HG03280 (cell line): ENCODE measurements around the gene MB21D2.

Experiments used
- ATAC-seq: cut with Tn5 transposase; IDR thresholded peaks from one replicate; pipeline ENCODE4 v1.9.1; 2021; ENCODE audit warnings: mild to moderate bottlenecking, moderate library complexity; ENCODE audit not compliant: unreplicated experiment

The MB21D2 gene

DNA sequence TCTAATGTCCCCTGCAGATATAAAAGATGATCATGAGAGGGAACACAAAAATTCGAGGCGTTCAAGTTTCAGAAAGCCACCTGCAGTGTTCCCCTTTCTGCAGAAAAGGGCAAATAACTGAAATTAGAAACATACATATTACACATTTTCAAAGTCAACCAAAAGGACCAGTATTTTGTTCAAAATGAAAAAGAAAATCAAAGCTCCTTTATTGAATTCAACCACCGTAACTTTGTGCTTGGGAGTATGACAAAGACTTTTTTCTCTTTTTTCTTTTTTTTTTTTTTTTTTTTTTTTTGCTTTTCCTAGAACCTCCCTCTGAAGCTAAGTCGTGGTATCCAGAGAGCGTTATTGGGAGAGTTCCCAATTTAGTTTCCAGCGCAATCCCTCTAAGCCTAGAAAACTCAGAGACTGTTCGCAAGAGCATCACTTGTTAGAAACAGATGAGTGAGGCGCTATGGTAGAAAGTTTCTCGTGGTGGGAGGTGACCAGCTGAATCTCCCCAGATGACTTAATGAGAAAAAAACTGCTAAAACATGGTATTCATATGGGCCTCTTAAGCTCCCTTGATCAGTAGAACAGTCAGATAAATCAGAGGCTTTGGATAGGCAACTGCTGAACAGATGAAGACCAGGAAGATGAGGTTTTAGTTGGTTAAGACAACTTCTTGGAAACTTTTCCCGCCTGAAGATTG is 77.4 kb downstream of the MB21D2 start:
- no peak for ATAC-seq

DNA sequence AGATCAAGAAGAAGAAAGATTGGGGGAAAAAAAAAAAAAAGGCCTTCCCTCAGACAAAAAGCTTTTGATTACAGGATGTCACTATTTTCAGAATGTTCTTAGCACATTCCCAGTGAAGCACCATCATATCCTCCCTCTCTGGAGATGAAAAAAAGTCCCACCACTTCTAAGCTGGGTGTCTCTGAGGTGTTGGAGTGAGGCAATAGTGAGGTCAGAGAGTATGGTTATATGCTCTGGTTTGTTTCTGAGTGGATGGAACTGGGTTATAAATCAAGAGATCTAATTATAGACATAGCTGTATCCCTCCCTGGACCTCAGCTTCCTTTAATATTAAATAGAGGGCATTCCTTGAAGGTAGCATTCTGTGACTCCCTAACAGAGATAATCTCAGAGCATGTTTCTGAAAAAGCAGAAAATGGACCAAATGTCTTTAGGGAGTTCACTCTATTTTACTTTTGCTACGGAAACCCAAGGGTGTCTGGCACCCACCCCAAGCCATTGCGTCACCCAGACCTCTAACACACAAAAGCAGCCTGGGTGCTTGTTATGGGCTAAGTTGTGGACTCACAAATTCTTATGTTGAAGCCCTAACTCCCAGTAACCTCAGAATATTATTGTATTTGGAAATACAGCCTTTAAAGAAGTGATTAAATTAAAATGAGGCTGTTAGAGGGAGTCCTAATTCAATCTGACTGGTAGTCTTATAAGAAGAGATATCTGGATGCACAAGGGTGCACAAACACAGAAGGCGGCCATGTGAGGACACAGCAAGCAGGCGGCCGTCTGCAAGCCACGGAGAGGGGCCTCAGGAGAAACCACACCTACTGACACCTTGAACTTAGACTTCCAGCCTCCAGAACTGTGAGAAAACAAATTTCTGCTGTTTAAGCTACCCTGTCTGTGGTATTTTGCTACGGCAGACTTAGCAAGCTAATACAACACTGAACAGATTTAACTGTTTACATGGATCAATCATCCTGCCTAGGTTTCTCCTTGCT is 81.5 kb downstream of the MB21D2 start:
- no peak for ATAC-seq

DNA sequence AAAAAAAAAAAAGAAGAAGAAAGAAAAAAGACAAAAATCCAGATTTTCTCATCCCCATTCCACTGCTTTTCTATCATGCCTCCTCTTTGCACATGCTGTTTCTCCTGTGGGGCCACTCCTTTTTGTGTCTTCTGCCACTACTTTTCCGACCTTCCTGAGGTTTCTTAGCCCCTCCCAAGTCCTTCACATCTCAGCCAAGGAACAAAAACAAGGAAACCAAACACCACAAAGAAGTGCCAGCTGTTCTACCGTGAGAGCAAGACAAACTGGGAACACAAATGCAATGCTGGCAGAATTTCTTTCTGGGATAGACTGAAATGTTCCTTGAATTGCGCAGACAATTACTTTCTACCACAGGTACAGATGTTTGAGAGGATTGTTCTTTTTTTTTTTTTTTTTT is 83.2 kb downstream of the MB21D2 start:
- no peak for ATAC-seq

DNA sequence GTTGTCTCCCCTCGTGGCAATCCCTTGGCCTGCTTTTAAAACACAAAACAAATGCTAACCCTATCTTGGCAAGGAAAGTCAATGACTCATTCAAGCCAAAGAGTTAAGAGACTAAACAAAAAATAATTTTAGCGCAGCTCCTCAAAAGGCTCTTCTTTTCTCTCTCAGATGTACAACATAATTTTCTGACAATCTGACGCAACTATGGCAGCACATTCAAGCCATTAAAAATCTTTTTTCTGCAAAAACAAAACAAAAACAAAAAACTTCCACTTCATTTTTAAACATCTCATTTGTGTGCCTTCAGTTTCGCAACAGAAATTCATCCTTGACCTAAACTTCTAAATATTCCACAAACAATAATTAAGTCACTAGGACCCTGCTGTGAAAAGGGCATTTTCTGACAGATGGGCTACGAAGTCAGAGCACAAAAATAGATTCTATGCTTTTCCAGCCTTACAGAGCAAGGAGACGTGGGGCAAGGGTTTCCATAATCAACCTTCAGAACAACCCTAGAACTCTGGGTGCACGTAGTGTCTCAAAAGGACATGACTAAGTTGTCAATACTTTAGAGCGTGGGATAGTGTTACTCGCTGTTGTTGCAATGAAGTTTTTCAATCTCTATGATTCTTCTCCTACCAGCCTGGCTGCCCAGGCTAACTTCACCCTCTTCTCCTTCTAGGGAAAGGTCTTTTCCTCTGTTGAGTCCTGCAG is 84.3 kb downstream of the MB21D2 start:
- no peak for ATAC-seq

DNA sequence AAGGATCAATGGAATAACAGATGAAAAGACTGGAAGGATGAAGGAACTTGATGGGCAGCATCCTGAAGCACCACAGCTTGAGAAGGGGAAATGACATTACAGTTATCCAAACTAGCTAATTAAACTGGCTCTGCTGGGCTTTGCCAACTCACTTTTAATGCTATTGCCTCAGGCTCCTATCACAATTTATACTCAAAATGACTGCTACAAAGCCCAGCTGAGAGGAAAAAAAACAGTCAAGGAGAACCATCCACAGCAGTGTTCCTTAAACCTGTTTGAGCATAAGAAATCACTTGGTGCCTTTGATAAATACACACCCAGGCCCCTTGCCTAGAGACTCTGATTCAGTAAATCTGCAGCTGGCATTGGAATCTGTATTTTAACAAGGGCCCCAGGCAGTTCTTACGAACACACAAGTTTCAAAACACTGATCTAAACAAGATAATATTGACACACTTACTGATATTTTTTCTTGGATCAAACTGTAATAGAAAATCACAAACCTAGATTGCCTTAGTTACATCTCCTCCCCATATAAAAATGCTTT is 85.8 kb downstream of the MB21D2 start:
- ATAC-seq, result no peak

DNA sequence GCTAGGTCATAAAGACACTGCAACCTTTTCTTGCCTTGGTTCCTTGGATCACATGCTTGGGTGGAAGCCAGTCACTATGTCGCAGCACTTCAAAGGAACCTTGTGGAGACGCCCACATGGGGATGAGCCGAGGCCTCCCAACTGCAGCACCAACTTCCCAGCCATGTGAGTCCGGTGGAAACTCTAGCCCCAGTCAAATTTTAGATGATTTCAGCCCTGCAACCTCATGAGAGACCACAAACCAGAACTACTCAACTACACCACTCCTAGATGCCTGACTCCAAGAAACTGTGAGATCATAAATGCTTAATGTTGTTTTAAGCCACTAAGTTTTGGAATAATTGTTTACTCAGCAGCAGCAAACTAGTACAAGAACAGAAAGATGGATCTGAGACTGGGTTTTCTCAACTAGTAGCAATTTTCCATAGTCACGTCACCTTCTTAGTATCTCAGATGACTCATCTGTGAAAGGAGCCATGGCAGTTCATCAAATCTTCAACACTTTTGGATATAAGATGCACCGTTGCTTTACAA is 86.5 kb downstream of the MB21D2 start:
- ATAC-seq, result peak; percentile 57

DNA sequence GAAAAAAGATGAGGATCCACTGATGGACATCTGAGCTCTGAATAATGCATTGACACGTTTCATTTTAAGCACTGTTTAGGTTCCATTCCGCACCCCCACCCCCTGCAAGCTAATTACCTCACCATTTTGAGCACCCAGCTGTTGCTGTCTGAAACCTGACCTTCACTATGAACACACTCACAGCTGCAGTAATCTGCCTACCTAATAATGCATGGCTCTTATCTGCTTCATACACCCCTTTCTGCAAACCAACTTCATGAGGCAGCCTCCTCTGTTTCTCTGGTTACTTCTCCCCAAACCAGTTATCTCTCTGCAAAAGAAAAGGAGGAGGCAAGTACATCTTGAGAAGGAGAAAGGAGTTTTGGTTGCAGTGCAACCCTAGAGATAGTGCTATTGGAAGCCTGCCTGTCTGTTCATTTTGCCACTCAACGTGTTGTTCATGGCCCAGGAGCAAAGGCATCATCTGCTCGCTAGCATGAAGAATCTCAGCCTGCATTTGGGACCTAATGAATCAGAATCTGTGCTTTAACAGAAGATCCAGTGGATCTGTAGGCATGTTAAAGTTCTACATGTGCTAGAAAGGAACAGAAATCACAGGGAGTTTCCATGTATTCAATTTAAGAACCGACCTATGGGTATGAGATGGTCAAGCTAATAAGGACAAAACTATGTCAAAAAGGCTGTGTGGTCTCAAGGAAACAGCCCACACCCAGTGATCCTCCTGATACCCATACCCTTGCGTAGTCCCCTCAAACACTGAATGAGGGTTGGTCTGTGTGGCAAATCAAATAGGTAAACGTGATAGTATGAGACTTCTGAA is 87.2 kb downstream of the MB21D2 start:
- ATAC-seq, result peak; percentile 65

DNA sequence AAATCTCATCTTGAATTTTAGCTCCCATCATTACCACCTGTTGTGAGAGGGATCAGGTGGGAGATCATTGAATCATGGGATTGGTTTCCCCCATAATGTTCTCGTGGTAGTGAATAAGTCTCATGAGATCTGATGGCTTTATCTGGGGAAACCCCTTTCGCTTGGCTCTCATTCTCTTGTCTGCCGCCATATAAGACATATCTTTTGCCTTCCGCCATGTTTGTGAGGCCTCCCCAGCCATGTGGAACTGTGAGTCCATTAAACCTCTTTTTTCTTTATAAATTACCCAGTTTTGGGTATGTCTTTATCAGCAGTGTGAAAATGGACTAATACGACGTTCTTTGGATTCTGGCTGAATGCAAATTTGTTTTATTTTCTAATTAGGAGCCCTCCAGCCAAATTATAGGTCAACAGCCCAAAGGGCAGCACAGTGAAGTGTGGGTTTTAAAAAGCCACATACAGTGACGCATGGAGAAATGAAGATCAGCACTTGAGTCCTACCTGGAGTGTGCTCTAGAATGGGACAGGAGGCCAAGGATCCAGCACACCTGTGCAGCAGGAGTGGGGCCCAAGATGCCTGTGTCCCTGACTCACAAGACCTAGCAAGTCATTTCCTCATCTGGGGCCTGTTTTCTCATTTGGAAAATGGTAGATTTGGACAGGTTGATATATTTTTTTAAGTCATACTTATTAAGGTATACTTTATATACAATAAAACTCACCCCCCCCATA is 89.6 kb downstream of the MB21D2 start:
- ATAC-seq, result no peak

DNA sequence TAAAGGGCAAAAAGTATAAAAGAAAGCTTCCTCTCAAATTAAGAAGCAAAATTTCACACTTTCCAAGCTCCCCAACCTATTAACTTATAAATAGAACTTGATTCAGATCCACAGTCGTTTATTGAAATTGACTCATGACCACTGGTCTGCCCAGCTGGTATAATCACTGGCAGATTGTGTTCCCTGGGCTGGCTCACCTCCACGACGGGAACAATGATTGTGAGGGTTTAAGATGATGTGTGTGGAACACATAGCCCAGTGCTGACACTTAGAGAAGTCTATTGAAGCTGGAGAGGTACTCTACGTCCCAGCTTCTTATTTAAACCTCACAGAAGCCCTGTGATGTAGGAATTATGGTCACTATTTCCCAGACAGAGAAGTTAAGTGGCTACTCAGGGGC is 90.4 kb downstream of the MB21D2 start:
- ATAC-seq, result no peak

DNA sequence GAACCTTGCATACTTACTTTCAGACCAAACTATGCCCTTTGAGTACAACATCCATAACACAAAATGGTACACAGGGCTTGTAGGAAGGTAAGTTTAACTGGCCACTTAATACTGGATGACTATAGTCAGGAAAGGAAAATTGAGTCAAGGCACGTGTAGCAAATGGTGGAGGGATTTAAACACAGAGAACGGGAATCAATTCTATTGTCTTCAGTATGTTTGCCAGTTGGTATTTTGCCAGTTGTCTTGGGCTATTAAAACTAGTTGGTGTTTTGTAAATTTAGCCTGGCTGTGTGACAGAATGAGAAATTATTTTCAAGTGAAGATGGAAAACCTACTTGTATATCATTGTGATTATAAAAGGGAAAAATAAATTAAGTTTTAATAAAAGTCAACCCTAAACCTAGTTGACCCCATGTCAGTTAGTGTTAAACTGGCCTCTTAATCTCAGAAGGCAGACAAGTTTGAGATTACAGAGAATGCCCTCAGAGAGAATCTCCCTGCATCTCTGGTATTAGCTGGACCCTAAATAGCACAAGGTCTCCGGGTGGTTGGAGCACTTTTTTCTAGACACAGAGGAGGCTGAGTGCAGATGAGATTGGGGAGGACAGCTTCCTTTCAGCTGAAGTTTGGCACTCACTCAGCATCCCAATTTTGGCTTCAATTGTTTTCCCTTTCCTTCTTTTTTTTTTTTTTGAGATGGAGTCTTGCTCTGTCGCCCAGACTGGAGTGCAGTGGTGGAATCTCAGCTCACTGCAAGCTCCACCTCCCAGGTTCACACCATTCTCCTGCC is 91.2 kb downstream of the MB21D2 start:
- no peak for ATAC-seq

DNA sequence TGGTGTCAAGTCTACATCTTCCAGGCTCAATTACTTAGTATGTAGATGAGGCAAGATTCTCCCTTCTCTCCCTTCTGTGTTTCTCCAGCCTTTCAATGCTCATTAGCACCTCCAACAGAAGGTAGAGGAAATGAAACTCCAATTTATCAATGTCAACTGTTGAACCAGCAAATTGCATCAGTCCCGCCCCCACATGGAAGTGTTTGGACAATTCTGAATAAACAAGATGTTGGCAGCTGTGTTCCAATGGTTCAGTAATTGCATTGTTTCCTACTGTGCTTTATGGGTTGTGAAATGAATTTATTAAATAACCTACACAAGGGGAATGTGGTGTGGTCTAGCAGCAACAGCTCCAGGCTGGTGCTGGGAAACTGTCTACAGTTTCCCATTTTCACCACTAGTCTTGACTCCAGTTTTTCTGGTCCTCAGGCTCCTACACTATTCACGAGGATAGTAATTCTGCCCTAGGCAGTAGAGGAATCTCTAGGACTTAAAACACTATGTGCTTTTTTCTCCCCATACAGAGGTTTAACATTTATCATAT is 91.9 kb downstream of the MB21D2 start:
- peak; percentile 49 for ATAC-seq

DNA sequence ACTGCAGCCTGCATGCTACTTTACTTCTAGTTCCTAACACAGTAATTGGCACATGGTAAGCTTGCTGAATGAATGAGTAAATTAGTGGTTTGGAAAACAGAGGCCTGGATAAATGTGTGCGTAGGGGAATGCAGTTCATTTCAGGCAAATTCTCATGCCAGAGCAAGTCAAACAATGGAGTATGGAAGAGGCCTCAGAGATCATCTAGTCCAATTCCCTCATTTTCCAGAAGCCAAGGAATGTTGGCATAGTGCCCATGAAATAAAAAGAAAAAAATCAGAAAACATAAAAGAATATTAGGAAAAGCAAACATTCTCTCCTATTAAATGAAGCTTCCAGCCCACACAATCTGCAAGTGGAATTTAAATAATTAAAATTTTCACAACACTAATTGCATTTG is 92.4 kb downstream of the MB21D2 start:
- ATAC-seq, result no peak

DNA sequence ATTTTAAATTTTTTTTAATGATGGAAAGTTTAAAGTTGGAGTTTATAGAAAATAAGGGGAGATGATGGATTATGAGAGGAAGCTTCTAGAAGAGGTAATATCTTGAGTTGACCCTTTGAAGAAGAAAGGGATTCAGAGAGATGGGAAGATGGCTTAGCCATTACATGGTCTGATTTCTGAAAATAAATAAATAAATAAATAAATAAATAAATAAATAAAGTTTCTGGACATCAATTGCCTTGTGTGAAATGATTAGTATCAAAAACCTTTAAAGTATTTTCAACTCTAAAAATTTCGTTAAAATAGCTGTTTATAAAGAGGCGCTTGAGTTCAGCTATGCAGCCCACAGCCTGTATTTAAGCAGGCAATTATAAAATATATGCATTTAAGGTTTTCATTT is 93.3 kb downstream of the MB21D2 start:
- no peak for ATAC-seq

DNA sequence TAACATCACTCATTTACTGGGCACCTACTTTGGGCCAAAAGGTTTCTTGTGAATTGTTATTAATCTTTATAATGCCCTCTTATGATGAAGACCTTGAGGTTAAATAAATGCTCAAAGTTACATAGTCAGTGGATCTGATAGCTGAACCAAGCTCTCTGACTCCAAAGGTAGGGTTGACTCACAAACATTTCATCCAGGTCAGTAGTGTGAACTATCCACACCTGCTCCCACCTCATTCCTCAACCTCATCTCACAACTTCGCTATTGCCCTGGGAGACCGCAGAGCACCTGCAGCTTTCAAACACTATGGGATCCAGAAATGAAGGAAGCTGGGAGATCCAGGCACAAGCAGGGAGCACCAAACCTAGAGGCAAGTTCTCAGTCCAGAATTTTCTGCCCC is 96.5 kb downstream of the MB21D2 start:
- no peak for ATAC-seq

DNA sequence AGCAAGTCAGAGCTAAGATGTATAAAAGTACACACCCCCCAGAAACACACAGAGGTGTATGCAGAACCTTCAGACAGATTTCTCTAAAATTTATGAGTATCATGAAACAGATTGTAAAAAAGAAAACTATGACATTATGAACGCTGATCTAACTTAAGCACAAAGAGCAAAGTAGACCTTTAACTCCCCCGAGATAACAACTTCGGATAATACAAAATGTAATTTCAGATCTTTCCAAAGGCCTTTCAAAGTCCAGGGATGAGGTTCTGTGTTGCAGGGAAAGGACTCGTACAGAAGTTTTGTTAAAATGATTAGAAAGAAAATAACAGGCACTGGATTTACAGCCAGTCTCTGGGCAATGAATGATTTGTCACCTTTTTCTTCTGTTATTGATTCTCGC is 97.5 kb downstream of the MB21D2 start:
- no peak for ATAC-seq

DNA sequence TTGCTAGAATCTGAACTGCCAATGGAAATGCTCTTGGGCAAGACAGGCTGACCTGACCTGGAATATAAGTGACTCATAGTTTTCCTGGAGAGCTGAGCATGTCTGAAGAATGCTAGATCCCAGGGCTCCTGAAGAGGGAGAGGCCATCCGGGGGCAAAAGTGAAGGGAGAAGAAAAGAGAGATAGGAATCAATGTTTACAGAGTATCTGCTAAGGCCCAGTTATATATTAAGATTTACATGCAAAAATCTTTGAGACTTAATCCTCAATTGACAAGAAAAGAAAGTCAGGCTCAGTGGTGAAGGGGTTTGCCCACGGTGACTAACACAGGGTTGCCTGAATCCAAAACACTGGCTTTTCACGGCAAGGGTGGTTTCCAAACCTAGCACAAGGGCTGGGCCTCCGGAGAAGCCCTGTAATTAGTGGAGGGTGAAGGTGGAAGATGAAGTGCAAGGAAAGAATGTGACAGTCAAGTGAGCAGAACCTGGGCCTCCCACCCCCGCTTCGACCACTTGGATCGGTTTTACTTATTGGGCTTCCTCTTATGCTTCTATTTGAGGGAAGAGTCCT is 98.6 kb downstream of the MB21D2 start:
- ATAC-seq, result peak; percentile 43

DNA sequence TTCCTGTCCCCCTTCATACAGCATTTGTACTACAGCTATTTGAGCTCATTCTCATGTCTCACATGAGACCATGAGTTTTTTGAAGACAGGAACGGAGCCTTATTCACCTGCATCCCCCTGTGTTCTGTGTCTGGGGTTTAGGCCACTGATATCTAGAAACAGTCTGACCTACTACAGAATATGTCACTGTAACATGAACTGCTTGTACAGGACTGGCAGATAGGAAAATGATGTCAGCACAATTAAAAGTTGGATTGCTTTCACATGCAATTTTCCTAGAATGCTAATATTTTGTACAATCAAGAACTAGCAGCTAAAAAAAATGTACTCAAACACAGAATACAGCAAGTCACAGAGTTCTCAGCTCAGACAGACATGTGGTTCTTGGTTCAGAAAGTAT is 99.5 kb downstream of the MB21D2 start:
- no peak for ATAC-seq

DNA sequence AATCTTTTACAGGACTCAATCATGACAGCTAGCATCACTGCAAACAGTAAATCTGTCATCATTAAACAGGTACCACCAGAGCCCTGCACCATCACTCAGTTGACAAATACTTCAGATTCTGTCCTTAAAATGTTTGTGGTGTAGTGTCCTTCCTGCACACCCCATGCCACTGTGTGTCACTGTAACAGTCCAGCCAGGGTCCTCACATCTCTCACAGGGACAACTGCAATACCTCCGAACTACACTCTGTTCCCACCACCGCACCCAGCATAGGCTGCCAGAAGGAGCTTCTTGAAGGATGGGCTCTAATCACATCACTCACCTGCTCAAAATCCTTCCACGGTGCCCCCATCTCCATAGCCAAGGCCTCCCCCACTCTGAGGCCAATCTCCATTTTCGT is 100.2 kb downstream of the MB21D2 start:
- no peak for ATAC-seq
